Measurements from ENCODE around the gene MT1M.
A peak's percentile ranks its signal among the peaks of the same experiment; 100 is the strongest.

Gene MT1M

DNA sequence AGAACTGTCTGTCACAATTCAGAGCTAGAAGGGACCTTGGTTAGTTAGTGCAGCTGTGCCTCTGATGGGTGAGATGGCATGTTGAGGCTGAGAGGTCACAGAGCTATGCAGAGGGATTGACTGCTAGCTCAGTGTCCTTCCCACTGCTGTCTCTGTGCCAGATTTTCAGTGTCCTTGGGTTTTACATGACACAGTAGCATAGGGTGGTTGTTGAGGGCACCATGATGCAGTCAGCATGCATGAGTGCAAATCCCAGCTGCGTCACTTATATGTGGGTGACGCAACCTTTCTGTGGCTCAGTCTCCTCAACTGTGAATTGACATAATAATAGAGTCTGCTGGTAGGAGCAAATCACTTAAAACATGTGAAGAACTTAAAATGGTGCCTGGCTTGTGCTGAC is 8.7 kb downstream of the MT1M start:
- Histone ChIP-seq H3K36me3 (no peaks in the 10 kb centered on the region), H3K4me3 (no peak overlapping the region), H3K27ac (no peak overlapping the region), H3K9me3 (no peaks in the 10 kb centered on the region), H3K27me3 (no peaks in the 10 kb centered on the region), H3K4me1 (peaks cover 0 to 31% (median 23%) of the 10 kb centered on the region in 4 donors)
- TF ChIP-seq, protein P1, sequence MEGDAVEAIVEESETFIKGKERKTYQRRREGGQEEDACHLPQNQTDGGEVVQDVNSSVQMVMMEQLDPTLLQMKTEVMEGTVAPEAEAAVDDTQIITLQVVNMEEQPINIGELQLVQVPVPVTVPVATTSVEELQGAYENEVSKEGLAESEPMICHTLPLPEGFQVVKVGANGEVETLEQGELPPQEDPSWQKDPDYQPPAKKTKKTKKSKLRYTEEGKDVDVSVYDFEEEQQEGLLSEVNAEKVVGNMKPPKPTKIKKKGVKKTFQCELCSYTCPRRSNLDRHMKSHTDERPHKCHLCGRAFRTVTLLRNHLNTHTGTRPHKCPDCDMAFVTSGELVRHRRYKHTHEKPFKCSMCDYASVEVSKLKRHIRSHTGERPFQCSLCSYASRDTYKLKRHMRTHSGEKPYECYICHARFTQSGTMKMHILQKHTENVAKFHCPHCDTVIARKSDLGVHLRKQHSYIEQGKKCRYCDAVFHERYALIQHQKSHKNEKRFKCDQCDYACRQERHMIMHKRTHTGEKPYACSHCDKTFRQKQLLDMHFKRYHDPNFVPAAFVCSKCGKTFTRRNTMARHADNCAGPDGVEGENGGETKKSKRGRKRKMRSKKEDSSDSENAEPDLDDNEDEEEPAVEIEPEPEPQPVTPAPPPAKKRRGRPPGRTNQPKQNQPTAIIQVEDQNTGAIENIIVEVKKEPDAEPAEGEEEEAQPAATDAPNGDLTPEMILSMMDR (IDR thresholded peaks at IDR 0.05): no peak
- no peak for DNase-seq
- intact Hi-C loops (cut with DNase I; ENCODE audit: low total_unique reads): loop anchor here (5.0 kb wide), 1 partner anchor 34 kb away; the partner anchor contains the start of gene MT2A

DNA sequence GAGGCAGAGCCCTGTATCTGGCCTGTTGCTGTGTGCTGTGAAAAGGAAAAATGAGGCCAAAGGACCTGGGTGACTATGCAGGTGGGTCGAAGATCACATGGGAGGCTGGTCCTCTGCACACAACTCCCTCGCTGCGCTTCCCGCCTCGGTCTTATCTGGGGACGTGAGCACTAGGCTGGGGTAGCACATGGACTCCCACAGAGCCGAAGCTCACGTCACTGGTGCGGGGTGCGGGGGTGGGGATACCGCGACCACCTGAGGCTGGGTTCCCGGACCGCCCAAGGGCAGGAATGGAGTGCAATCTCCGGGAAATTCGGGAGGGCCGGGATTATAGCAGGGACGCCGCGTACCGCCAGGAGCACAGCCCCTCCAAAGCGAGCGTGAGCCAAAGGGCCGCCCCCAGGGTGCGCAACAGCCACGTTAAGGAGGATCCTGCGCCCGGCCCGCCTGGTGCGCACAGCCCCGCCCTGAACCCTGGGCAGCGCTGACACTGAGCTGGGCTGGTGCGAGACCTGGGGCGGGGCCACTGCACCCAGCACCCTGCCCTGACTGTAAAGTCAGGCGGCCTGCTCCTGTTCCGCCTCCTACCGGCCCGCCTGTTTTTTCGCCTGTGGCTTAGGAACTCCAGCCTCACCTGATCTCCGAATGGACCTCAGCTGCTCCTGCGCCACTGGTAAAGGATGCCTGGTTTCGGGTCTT is 10.8 kb downstream of the MT1M start:
- peak; percentile 76 to 94 for DNase-seq
- peak overlapping the region; percentile 39 to 50 for H3K4me3 ChIP-seq
- peaks cover 0 to 24% (median 19%) of the 10 kb centered on the region in 4 donors for H3K4me1 ChIP-seq
- no peaks in the 10 kb centered on the region for H3K36me3 ChIP-seq
- intact Hi-C loops (cut with DNase I; ENCODE audit: low total_unique reads): loop anchor here (5.0 kb wide), 1 partner anchor 36 kb away; the partner anchor contains the start of gene MT2A
- TF ChIP-seq, protein P1 (IDR thresholded peaks at IDR 0.05): peak; percentile 52 to 63
- no peaks in the 10 kb centered on the region for H3K9me3 ChIP-seq
- peaks cover 0 to 7% of the 10 kb centered on the region in 2 donors for H3K27me3 ChIP-seq
- H3K27ac ChIP-seq: peak overlapping the region; percentile 58 to 81

DNA sequence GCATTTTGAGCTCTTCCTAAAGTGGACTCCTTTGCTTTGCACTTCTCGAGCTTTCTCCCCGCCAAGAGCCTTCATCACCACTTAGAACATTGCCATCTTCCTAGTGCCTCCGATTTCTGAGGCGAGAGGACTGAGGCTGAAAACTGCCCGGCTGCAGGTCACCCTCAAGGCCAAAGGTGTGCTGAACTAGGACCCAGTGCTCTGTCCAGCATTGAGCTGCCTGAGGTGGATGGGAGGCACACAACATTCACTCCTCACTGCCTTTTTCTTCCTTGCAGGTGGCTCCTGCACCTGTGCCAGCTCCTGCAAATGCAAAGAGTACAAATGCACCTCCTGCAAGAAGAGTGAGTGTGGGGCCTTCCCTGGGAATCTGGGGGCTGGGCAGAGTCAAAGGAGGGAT is 11.4 kb downstream of the MT1M start:
- H3K4me3 ChIP-seq: peak overlapping the region; percentile 39 to 50
- no peak for DNase-seq
- intact Hi-C loops (cut with DNase I; ENCODE audit: low total_unique reads): loop anchor here (5.0 kb wide), 1 partner anchor 37 kb away; the partner anchor contains the start of gene MT2A
- no peaks in the 10 kb centered on the region for H3K9me3 ChIP-seq
- no peaks in the 10 kb centered on the region for H3K36me3 ChIP-seq
- H3K27ac ChIP-seq: peak overlapping the region; percentile 58 to 81
- H3K27me3 ChIP-seq: peaks cover 0 to 13% of the 10 kb centered on the region in 2 donors
- TF ChIP-seq, protein P1 (IDR thresholded peaks at IDR 0.05): no peak
- peaks cover 0 to 19% (median 14%) of the 10 kb centered on the region in 4 donors for H3K4me1 ChIP-seq

DNA sequence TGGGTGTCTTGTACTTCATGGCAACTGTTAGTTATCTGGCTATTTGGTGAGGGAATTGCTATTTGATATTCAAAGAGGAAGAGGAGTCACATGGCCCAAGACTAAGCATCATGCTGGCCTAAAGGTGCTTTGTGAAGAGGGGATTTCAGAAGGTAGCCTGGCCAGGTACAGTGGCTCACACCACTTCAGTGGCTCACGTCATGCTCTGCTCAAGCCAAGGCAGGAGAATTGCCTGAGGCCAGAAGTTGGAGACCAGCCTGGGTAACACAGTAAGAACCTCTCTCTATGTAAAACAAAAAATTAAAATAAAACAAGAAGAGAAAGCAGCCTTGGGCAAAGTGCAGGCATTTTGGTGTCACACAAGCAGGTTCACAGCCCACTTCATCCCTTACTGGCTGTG is 12.9 kb downstream of the MT1M start:
- H3K9me3 ChIP-seq: no peaks in the 10 kb centered on the region
- peaks cover 0 to 21% of the 10 kb centered on the region in 2 donors for H3K27me3 ChIP-seq
- TF ChIP-seq, protein P1 (IDR thresholded peaks at IDR 0.05): no peak
- peaks cover 0 to 13% (median 9%) of the 10 kb centered on the region in 4 donors for H3K4me1 ChIP-seq
- H3K4me3 ChIP-seq: no peak overlapping the region
- H3K36me3 ChIP-seq: no peaks in the 10 kb centered on the region
- H3K27ac ChIP-seq: no peak overlapping the region
- intact Hi-C loops (cut with DNase I; ENCODE audit: low total_unique reads): no loop called here
- DNase-seq: no peak

DNA sequence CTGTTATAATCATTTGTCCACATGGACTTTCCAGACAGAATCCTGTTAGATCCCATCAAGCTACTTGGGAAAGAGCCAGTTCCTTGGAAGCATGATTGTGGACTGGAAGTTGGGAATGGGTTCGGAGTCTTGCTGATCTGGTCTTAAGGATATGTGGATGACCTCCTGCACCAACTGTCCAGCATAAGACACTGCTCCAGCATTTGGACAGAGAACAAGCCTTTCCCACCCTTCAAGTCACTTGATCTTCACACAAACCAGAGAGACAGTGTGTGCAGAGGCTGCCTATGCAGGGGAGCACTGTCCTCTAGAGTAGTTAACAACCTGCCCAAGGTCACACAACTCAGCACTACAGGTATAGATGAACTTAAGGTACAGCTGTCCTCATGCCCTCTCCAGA is 13.4 kb downstream of the MT1M start:
- Histone ChIP-seq H3K9me3 (no peaks in the 10 kb centered on the region), H3K27ac (no peak overlapping the region), H3K4me3 (no peak overlapping the region), H3K4me1 (peaks cover 0 to 13% (median 9%) of the 10 kb centered on the region in 4 donors), H3K36me3 (no peaks in the 10 kb centered on the region), H3K27me3 (peaks cover 0 to 21% of the 10 kb centered on the region in 2 donors)
- TF ChIP-seq, protein P1 (IDR thresholded peaks at IDR 0.05): no peak
- intact Hi-C loops (cut with DNase I; ENCODE audit: low total_unique reads): no loop called here
- DNase-seq: no peak
